Measurements from ENCODE around the gene MVD. TPM values are rescaled to one million over a fixed set of nuclear protein-coding genes. Genes with fewer than 3 reads are reported as not detected.

MVD gene
- total RNA-seq, 2 experiments from 2014 or later, result 134 to 139 TPM

DNA sequence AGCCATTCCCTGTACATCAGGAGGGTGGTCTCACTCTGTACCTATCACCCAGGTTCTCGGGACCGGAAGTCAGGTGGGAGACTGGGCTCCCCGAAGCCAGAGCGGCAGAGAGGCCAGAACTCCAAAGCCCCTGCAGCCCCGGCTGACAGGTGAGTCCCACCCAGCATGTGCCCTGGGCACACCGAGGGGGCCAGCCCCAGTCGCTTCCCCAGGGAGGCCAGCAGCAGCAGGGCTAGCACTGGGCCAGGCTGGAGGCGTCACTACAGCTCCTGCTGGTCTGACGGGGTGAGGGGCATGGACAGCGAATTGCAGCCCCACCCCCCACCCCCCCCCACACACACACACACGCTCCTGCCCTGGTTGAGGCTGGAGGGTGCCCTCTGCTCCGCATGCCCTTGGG, 32.5 kb downstream of the MVD start:
- ChIA-PET POLR2A (interaction anchor here (1.3 to 1.5 kb wide), 2 partner anchors 10 to 41 kb away, joined by 3 to 4 read pairs; no protein-coding TSS in a partner anchor), CTCF (no interaction called here)
- H3K4me3 Mint-ChIP-seq, result no peak overlapping the region
- no peak for DNase-seq
- no peaks in the 10 kb centered on the region for H3K9me3 Mint-ChIP-seq
- no peak overlapping the region for H3K27ac Mint-ChIP-seq
- H3K27me3 Mint-ChIP-seq, result no peaks in the 10 kb centered on the region
- peaks cover 23% of the 10 kb centered on the region for H3K4me1 Mint-ChIP-seq
- H3K36me3 Mint-ChIP-seq (ENCODE audit: low read depth), result peaks cover 41% of the 10 kb centered on the region

DNA sequence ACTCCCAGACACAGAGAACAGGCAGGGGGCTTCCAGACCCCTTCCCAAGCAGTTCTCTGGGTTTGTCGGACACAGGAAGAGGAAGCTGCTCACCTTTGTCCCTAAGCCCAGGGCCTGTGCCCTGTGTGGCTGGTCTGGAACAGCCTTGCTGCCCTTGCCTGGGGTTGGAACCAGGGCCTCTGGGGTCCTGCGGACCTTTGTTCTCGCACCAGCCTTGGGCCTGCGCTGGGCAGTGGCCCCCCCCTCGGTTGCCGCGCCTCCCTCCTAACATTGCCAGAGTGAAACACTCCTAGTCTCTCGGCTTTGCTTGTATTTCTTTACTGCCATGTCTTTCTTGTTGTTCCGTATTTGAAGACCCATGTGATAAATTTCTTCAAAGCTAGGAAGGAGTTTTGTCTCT, 33.1 kb downstream of the MVD start:
- H3K4me3 Mint-ChIP-seq, result no peak overlapping the region
- POLR2A ChIA-PET, result interaction anchor here (1.3 to 1.5 kb wide), 2 partner anchors 10 to 40 kb away, joined by 3 to 4 read pairs; no protein-coding TSS in a partner anchor
- H3K27ac Mint-ChIP-seq, result no peak overlapping the region
- no peaks in the 10 kb centered on the region for H3K27me3 Mint-ChIP-seq
- peaks cover 45% of the 10 kb centered on the region for H3K36me3 Mint-ChIP-seq (ENCODE audit: low read depth)
- H3K9me3 Mint-ChIP-seq, result no peaks in the 10 kb centered on the region
- H3K4me1 Mint-ChIP-seq, result peaks cover 24% of the 10 kb centered on the region
- no peak for DNase-seq
- CTCF ChIA-PET, result interaction anchor here (1.2 kb wide), 1 partner anchor 10 kb away, joined by 9 read pairs; no protein-coding TSS in a partner anchor

DNA sequence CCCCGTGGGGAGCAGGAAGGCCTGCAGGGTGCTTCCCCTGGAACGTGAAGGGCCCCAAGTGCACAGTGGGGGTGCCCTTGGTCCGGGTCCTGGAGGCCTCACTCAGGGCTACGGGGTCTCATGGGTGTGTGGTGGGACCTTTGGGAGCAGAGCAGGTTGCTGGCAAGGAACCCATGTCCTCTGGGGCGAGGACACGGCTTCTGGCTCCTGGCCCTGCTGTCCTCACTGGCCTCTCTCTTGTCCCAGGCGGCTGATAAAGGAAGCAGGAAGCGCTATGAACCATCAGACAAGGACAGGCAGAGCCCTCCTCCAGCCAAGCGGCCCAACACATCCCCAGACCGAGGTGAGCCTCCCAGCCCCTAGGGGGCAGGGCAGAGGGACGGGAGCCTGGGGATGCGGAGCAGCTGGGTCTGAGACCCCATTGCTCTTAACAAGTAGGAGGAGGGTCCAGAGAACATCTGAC, 34.3 kb downstream of the MVD start:
- H3K4me3 Mint-ChIP-seq, result no peak overlapping the region
- H3K27ac Mint-ChIP-seq, result peak overlapping the region; percentile 31
- H3K27me3 Mint-ChIP-seq, result no peaks in the 10 kb centered on the region
- no peaks in the 10 kb centered on the region for H3K9me3 Mint-ChIP-seq
- DNase-seq, result no peak
- ChIA-PET POLR2A (no interaction called here), CTCF (interaction anchor here (1.2 kb wide), 1 partner anchor 8 kb away, joined by 9 read pairs; no protein-coding TSS in a partner anchor)
- H3K4me1 Mint-ChIP-seq, result peaks cover 32% of the 10 kb centered on the region
- H3K36me3 Mint-ChIP-seq (ENCODE audit: low read depth), result peaks cover 54% of the 10 kb centered on the region

DNA sequence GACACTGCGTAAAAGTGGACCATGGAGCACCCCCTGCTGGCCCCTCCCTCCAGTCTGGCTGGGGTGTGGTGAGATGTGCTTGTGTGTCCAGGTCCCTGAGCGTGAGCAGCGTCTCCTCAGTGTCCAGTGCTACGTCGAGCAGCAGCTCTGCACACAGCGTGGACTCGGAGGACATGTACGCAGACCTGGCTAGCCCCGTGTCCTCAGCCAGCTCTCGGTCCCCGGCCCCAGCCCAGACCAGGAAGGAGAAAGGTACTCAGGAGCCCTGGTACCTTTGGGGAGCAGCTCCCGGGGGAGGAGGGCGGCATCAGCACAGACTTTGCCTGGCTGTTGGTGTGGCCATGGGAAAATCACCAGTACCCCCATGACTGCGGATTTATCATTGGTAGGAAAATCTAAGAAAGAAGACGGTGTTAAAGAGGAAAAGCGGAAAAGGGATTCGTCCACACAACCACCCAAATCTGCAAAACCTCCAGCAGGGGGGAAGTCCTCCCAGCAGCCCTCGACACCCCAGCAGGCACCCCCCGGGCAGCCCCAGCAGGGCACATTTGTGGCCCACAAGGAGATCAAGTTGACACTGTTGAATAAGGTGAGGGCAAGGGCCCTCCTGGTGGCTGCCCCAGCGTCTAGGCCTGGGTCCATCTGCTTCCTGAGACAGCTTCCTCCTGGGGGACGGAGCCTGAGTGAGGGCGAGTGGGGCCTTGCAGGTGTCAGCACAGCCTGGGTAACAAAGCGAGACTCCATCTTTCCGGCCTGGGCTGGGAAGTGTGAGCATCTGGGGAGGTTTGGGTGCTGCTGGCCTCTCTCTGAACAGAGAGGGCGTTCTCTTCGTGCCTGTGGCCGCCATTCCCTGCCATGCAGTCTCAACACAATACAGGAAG, 35.1 kb downstream of the MVD start:
- Mint-ChIP-seq H3K27me3 (no peaks in the 10 kb centered on the region), H3K27ac (peak overlapping the region; percentile 31), H3K9me3 (no peaks in the 10 kb centered on the region), H3K4me3 (no peak overlapping the region), H3K36me3 (ENCODE audit: low read depth) (peaks cover 56% of the 10 kb centered on the region), H3K4me1 (peaks cover 28% of the 10 kb centered on the region)
- CTCF ChIA-PET, result no interaction called here
- POLR2A ChIA-PET, result no interaction called here
- no peak for DNase-seq

DNA sequence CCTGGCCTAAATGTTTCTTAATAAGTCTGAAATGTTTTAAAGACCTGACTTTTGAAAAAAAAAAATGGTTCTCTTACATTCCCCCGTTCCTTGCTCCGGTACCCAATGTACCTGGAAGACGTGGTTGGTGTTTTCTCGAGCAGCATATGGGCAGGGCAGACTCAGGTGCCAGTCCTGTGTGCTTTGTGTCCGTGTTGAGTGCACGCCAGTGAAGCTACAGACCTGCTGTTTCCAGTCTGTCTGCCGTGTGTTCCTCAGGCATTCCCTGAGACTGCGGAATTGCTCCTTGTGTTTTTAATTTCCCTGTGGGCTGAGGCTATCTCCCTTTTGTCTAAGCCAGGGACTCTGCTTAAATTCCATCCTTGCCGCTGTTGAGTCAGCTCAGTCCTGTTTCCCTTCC, 36.2 kb downstream of the MVD start:
- no peak for DNase-seq
- Mint-ChIP-seq H3K27ac (peak overlapping the region; percentile 11), H3K36me3 (ENCODE audit: low read depth) (peaks cover 60% of the 10 kb centered on the region), H3K9me3 (no peaks in the 10 kb centered on the region), H3K27me3 (no peaks in the 10 kb centered on the region), H3K4me1 (peaks cover 31% of the 10 kb centered on the region), H3K4me3 (no peak overlapping the region)
- CTCF ChIA-PET, result interaction anchor here (1.0 to 1.1 kb wide), 2 partner anchors 11 to 110 kb away, joined by 3 read pairs; no protein-coding TSS in a partner anchor
- POLR2A ChIA-PET, result no interaction called here

DNA sequence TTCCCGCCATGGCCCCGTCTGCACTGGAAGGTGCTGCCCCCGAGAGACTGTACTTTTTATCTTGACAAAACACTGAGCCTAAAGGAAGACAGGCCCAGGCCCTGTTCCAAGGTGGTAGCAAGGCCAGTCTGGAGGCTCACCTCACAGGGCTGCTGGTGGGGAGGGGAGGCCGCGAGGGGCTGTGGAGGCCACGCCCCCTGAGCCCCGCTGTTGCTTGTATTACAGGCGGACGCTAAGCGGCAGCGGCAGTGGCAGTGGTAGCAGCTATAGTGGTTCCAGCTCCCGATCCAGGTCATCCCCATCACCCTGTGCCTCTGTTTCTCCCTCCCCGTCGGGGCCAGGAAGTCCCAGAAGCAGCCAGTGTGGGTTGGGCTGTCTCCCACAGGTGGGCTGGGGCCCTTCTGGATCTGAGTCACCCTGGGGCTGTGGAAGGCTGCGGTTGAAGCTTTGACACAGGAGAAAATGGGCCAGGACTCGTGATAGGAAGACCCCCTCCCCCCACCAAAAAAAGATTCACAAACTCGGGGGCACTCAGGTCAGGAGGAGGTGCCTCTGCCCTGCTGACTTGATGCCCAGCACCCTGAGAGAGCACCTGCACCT, 37.8 kb downstream of the MVD start:
- H3K4me3 Mint-ChIP-seq, result no peak overlapping the region
- peak; percentile 46 for DNase-seq
- POLR2A ChIA-PET, result interaction anchor here (0.6 kb wide), 1 partner anchor 1101 kb away, joined by 3 read pairs; no protein-coding TSS in a partner anchor
- peaks cover 56% of the 10 kb centered on the region for H3K36me3 Mint-ChIP-seq (ENCODE audit: low read depth)
- H3K4me1 Mint-ChIP-seq, result peaks cover 39% of the 10 kb centered on the region
- CTCF ChIA-PET, result no interaction called here
- peak overlapping the region; percentile 35 for H3K27ac Mint-ChIP-seq
- no peaks in the 10 kb centered on the region for H3K9me3 Mint-ChIP-seq
- H3K27me3 Mint-ChIP-seq, result no peaks in the 10 kb centered on the region

DNA sequence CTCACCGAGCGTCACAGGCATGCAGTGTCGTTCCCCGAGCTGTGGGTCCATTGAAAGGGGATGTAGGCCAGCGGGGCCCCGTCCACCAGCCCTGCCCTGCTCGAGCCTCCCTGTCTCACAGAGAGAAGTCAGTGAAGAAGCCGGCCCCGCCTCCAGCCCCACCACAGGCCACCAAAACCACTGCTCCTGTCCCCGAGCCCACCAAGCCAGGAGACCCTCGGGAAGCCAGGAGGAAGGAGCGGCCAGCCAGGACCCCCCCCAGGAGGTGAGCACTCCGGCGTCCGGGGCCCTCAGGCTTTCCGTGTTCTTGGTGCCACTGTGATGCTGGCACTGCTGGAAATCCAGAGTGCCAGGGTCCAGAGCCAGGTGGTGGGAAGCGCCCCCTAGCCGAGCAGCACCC, 38.4 kb downstream of the MVD start:
- H3K4me3 Mint-ChIP-seq, result no peak overlapping the region
- peaks cover 58% of the 10 kb centered on the region for H3K36me3 Mint-ChIP-seq (ENCODE audit: low read depth)
- H3K27ac Mint-ChIP-seq, result no peak overlapping the region
- ChIA-PET POLR2A (interaction anchor here (0.6 kb wide), 1 partner anchor 1101 kb away, joined by 3 read pairs; no protein-coding TSS in a partner anchor), CTCF (no interaction called here)
- H3K4me1 Mint-ChIP-seq, result peaks cover 45% of the 10 kb centered on the region
- no peak for DNase-seq
- H3K9me3 Mint-ChIP-seq, result no peaks in the 10 kb centered on the region
- H3K27me3 Mint-ChIP-seq, result no peaks in the 10 kb centered on the region

DNA sequence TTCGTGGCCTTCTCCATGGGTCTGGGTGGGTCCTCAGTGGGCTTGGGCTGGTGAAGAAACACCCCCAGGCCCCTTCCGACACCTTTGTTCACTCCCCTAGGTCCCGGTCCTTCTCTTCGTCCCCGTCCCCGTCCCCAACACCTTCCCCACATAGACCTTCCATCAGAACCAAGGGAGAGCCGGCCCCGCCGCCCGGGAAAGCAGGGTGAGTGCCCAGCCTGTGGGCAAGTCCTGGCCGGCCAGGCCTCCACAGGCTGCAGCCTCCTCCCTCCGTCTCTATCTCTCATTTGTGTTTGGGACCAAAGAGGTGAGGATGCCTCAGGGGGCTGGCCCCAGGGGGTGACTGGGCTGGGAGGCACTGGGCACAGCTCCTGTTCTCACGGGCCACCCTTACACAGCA, 39.0 kb downstream of the MVD start:
- Mint-ChIP-seq H3K27ac (no peak overlapping the region), H3K36me3 (ENCODE audit: low read depth) (peaks cover 59% of the 10 kb centered on the region), H3K4me1 (peaks cover 51% of the 10 kb centered on the region), H3K4me3 (no peak overlapping the region), H3K27me3 (no peaks in the 10 kb centered on the region), H3K9me3 (no peaks in the 10 kb centered on the region)
- ChIA-PET POLR2A (no interaction called here), CTCF (no interaction called here)
- no peak for DNase-seq

DNA sequence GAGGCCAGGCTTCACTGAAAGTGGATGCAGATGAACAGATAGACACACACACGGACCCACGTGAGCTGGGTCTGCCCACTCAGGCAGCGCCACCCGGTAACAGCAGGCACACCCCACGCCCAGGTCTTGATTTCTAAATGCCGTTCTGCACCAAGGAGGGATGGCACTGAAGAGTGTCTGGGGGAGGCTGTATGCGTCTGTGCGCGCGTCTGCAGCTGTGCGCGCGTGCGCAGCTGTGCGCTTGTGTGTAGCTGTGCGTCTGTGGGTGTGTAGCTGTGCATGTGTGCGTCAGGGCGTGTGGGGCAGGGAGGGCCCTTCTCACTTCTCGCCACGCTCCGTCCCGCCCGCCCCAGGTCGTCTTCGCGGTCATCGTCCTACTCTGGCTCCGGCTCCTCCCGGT, 40.0 kb downstream of the MVD start:
- Mint-ChIP-seq H3K9me3 (no peaks in the 10 kb centered on the region), H3K4me1 (peaks cover 60% of the 10 kb centered on the region), H3K36me3 (ENCODE audit: low read depth) (peaks cover 68% of the 10 kb centered on the region), H3K4me3 (no peak overlapping the region), H3K27me3 (no peaks in the 10 kb centered on the region), H3K27ac (no peak overlapping the region)
- CTCF ChIA-PET, result interaction anchor here (0.6 kb wide), 1 partner anchor 180 kb away, joined by 3 read pairs; no protein-coding TSS in a partner anchor
- POLR2A ChIA-PET, result interaction anchor here (1.4 kb wide), 1 partner anchor 17 kb away, joined by 3 read pairs; no protein-coding TSS in a partner anchor
- no peak for DNase-seq

DNA sequence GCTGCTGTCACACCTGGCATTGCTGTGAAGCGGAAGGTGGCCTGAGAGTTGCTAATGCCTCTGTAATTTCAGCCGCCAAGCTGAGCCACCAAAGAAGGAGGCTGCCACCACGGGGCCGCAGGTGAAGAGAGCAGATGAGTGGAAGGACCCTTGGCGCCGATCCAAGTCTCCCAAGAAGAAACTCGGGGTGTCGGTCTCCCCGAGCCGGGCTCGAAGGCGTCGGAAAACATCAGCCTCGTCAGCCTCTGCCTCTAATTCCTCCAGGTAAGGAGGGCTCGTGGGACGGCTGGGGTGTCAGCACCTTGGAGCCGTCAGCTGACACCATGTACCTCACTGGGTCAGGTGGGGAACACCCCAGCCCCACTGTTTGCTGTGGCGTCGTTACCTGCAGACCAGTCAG, 40.8 kb downstream of the MVD start:
- Mint-ChIP-seq H3K4me3 (no peak overlapping the region), H3K27me3 (no peaks in the 10 kb centered on the region), H3K4me1 (peaks cover 59% of the 10 kb centered on the region), H3K9me3 (no peaks in the 10 kb centered on the region), H3K27ac (peak overlapping the region; percentile 35), H3K36me3 (ENCODE audit: low read depth) (peaks cover 67% of the 10 kb centered on the region)
- DNase-seq, result no peak
- POLR2A ChIA-PET, result interaction anchor here (1.4 kb wide), 1 partner anchor 18 kb away, joined by 3 read pairs; no protein-coding TSS in a partner anchor
- CTCF ChIA-PET, result interaction anchor here (0.6 kb wide), 1 partner anchor 181 kb away, joined by 3 read pairs; no protein-coding TSS in a partner anchor

DNA sequence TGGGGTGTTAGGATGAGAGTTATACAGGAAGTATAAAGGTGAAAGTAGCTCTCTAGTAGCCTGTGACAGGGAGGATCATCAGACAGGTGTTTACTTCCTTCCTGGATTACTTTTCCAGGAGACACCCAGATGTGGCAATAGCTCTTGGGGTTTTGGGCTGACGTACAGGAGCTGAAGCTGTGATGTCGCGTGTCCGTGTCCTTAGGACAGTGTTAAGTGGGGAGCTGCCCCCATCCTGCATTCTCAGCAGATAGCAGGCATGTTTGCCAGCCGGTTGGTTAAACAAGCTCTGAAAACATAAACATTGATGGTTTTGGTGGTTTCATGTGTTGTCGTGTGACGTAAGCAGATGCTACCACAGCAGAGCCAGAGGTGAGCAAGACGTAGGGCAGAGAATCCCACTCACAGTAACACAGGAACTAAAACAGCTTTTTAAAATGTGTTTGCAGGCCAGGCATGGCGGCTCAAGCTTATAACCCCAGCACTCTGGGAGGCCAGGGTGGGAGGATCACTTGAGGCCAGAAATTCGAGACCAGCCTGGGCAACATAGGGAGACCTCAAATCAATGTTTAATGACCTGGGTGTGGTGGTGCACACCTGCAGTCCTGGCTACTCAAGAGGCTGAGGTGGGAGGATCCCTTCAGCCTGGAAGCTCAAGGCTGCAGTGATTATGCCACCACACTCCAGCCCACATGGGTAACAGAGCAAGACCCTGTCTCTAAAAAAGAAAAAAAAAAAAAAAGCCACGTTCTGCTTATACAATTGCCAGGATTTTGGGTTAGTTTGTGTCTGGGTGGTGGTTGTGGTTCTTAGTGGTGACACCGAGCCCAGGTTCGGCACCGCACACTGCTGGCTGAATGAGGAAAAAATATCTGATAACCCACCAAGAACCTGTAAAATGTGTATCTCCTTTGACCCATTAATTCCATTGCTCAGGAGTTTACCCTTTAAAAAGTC, 42.8 kb downstream of the MVD start:
- DNase-seq, result peak; percentile 86
- Mint-ChIP-seq H3K27ac (peak overlapping the region; percentile 93), H3K4me1 (peaks cover 57% of the 10 kb centered on the region), H3K4me3 (peak overlapping the region; percentile 55), H3K9me3 (no peaks in the 10 kb centered on the region), H3K36me3 (ENCODE audit: low read depth) (peaks cover 62% of the 10 kb centered on the region), H3K27me3 (no peaks in the 10 kb centered on the region)
- POLR2A ChIA-PET, result interaction anchor here (0.6 to 2.8 kb wide), 22 partner anchors 8 to 854 kb away, joined by 3 to 21 read pairs (median 4); partner anchors contain the start of genes CYBA, IL17C, KLHDC4 and MVD
- CTCF ChIA-PET, result interaction anchor here (0.7 to 2.4 kb wide), 14 partner anchors 9 to 841 kb away, joined by 3 to 10 read pairs (median 4); partner anchors contain the start of genes PIEZO1 and ZC3H18
